PC-3 (cell line): Measurements from ENCODE around the gene ZACN.

Source experiments
- CTCF ChIP-seq: fragments of 300-600 bp; sonication (generic); conservative IDR thresholded peaks from 2 replicates; pipeline ENCODE4 v1.5.1; 2017; ENCODE audit warnings: antibody characterized with exemption, low read depth, mild to moderate bottlenecking, low read length
- EZH2 ChIP-seq: fragments of 300-600 bp; sonication (generic); IDR thresholded peaks from one replicate; pipeline ENCODE4 v1.6.1; 2017; ENCODE audit warnings: antibody characterized with exemption, mild to moderate bottlenecking, low read length; ENCODE audit not compliant: unreplicated experiment

- TF ChIP-seq CTCF, result no peak
- no peak for TF ChIP-seq EZH2
Measured at GRCh38 chr17:76049836-76050537, 29.0 kb upstream of the ZACN start.
